ENCODE measurements around the gene ZNF431. TPM values are rescaled to one million over a fixed set of nuclear protein-coding genes. Genes with fewer than 3 reads are reported as not detected.

Gene ZNF431
- total and polyA plus RNA-seq, 9 of the 15 experiments (the other 6 are each of a cell fraction or from before 2014, with no cell fraction given) = 3.3 to 24.8 (median 13.5) TPM

- Histone ChIP-seq H2AFZ (ENCODE audit: low read depth, low read length) (peak overlapping the region; percentile 24; the same call in 1 of the 2 replicates), H3K27ac (ENCODE audit: extremely low read depth, low read depth, low read length) (no peak overlapping the region), H3K9me3 (replicated peaks; ENCODE audit: control insufficient read depth, insufficient read depth, low read depth, low read length) (peaks cover 10% of the 10 kb centered on the region; the same call in 1 of the 2 replicates), H4K20me1 (replicated peaks; ENCODE audit: control insufficient read depth, insufficient read depth, low read length) (no peaks in the 10 kb centered on the region), H3K4me3 (no peak overlapping the region), H3K4me2 (ENCODE audit: insufficient read depth, low read length) (no peak overlapping the region), H3K79me2 (ENCODE audit: control insufficient read depth, insufficient read depth, low read length) (no peaks in the 10 kb centered on the region), H3K9me1 (ENCODE audit: control insufficient read depth, insufficient read depth, low read length) (no peaks in the 10 kb centered on the region), H3K27me3 (ENCODE audit: control insufficient read depth in 2 of 2, insufficient read depth in 2 of 2, low read length in 2 of 2) (no peaks in the 10 kb centered on the region), H3K9ac (ENCODE audit: insufficient read depth in 1 of 2, low read depth in 2 of 2, low read length in 2 of 2) (no peak overlapping the region), H3K4me1 (replicated peaks in 1 of 2; ENCODE audit: control insufficient read depth in 2 of 2, insufficient read depth in 2 of 2, low read length in 2 of 2) (peaks cover 0 to 8% of the 10 kb centered on the region in 2 experiments; a peak in 2 of 5 replicates), H3K36me3 (ENCODE audit: control insufficient read depth, insufficient read depth, low read length) (no peaks in the 10 kb centered on the region)
- WGBS (ENCODE audit: insufficient coverage, low coverage, missing lambda C conversion rate) = 11% methylated on average over 9 of the region's 9 CpGs
- intact Hi-C loops (cut with micrococcal nuclease) = loop anchor here (5.0 kb wide), 2 partner anchors 494 to 689 kb away; no protein-coding TSS in a partner anchor
- no TSS peak for BruUV-seq (replicated peaks)
- in situ Hi-C loops (cut with MboI) = loop anchor here (25.0 kb wide), 1 partner anchor 684 kb away; no protein-coding TSS in a partner anchor
- TF ChIP-seq REST (IDR thresholded peaks at IDR 0.05; ENCODE audit: borderline replicate concordance) (peak; percentile 75), REST (CRISPR knock-in tag; IDR thresholded peaks at IDR 0.05; ENCODE audit: low read depth) (no peak), CTCF (IDR thresholded peaks at IDR 0.05 in 2 of 3, conservative IDR thresholded peaks at IDR 0.05 in 1 of 3; ENCODE audit: insufficient read depth in 2 of 3, low read depth in 1 of 3, low read length in 3 of 3) (peak; percentile 78 to 88 (median 82)), SMAD4 (CRISPR knock-in tag; conservative IDR thresholded peaks at IDR 0.05) (no peak), RAD21 (CRISPR knock-in tag; conservative IDR thresholded peaks at IDR 0.05 in 1 of 2, IDR thresholded peaks at IDR 0.05 in 1 of 2) (peak; percentile 38 to 87; a peak in 3 of 4 replicates), STAG1 (CRISPR knock-in tag; IDR thresholded peaks at IDR 0.05; ENCODE audit: borderline replicate concordance) (peak; percentile 29; the same call in 1 of the 2 replicates), NFE2 (IDR thresholded peaks at IDR 0.05; ENCODE audit: low read depth) (peak; percentile 47), THRB (CRISPR knock-in tag; conservative IDR thresholded peaks at IDR 0.05) (no peak), SMC3 (conservative IDR thresholded peaks at IDR 0.05; ENCODE audit: insufficient read depth, low read depth, low read length) (peak; percentile 86)
- CTCF ChIA-PET (ENCODE audit: low intra/inter-chr PET ratio) = interaction anchor here (0.6 kb wide), 1 partner anchor 49 kb away, joined by 3 read pairs; no protein-coding TSS in a partner anchor
- FAIRE-seq = peak; percentile 79
- ATAC-seq = peak; percentile 88
- peak; percentile 53 to 68 (median 59) for DNase-seq (ENCODE audit: extremely low read depth in 1 of 4, low spot score in 3 of 4)
- POLR2A ChIA-PET = no interaction called here
These were observed 61.1 kb downstream of the ZNF431 start for GRCh38 chr19:21202865-21203494.
